GM23338 (cell line): Measurements from ENCODE around the gene ADCYAP1R1. TPM values are rescaled to one million over a fixed set of nuclear protein-coding genes. Genes with fewer than 3 reads are reported as not detected.

Experiments used
- ATAC-seq: fragments of 200-7000 bp; cut with Tn5 transposase; 3 replicates; pipeline ENCODE4 v1.9.1; 2020
- DNase-seq: peaks from one replicate; pipeline ENCODE4 v3.0.0-alpha.2; 2015; ENCODE audit warnings: low spot score
- H2AFZ ChIP-seq: fragments of 200-600 bp; sonication (generic); 2 replicates; pipeline ENCODE4 v1.8.0; 2016; ENCODE audit warnings: antibody characterized with exemption, mild to moderate bottlenecking, moderate library complexity
- H3F3A ChIP-seq: fragments of 200-600 bp; sonication (generic); replicated peaks from 2 replicates; pipeline ENCODE4 v1.8.0; 2017; ENCODE audit warnings: antibody characterized with exemption, mixed run types, low read depth
- H3K27ac ChIP-seq: fragments of 200-600 bp; sonication (generic); 2 replicates; pipeline ENCODE4 v1.6.1; 2016; ENCODE audit warnings: low read depth
- H3K27me3 ChIP-seq: fragments of 200-600 bp; sonication (generic); 2 replicates; pipeline ENCODE4 v1.8.0; 2016; ENCODE audit warnings: mild to moderate bottlenecking, mixed run types, moderate library complexity; ENCODE audit not compliant: insufficient read depth
- H3K36me3 ChIP-seq: fragments of 200-600 bp; sonication (generic); 2 replicates; pipeline ENCODE4 v1.8.0; 2016; ENCODE audit warnings: mild to moderate bottlenecking; ENCODE audit not compliant: insufficient read depth
- H3K4me1 ChIP-seq: fragments of 200-600 bp; sonication (generic); 2 replicates; pipeline ENCODE4 v1.8.0; 2016; ENCODE audit warnings: mild to moderate bottlenecking, moderate library complexity; ENCODE audit not compliant: insufficient read depth
- H3K4me2 ChIP-seq: fragments of 200-600 bp; sonication (generic); 2 replicates; pipeline ENCODE4 v1.7.1; 2017; ENCODE audit warnings: mixed run types
- H3K4me3 ChIP-seq: fragments of 200-600 bp; sonication (generic); 2 replicates; pipeline ENCODE4 v1.6.1; 2016; ENCODE audit warnings: mixed run types
- H3K79me2 ChIP-seq: fragments of 200-600 bp; sonication (generic); replicated peaks from 2 replicates; pipeline ENCODE4 v1.8.0; 2017; ENCODE audit warnings: mild to moderate bottlenecking; ENCODE audit not compliant: insufficient read depth
- H3K9me2 ChIP-seq: fragments of 200-600 bp; sonication (generic); 2 replicates; pipeline ENCODE4 v1.8.0; 2017; ENCODE audit not compliant: insufficient read depth
- H4K20me1 ChIP-seq: fragments of 200-600 bp; sonication (generic); replicated peaks from 2 replicates; pipeline ENCODE4 v1.8.0; 2017; ENCODE audit warnings: mild to moderate bottlenecking; ENCODE audit not compliant: insufficient read depth
- H3K27ac Mint-ChIP-seq: 2 replicates; pipeline ENCODE4 v1.8.0; 2020; ENCODE audit warnings: inconsistent platforms, mild to moderate bottlenecking, moderate library complexity, mixed read lengths
- H3K27me3 Mint-ChIP-seq: 3 replicates; pipeline ENCODE4 v1.8.0; 2022; ENCODE audit warnings: low read depth, mild to moderate bottlenecking, moderate library complexity, mixed read lengths, inconsistent platforms; ENCODE audit not compliant: insufficient read depth, poor library complexity
- H3K36me3 Mint-ChIP-seq: 3 replicates; pipeline ENCODE4 v1.8.0; 2021; ENCODE audit warnings: low read depth, mild to moderate bottlenecking, inconsistent platforms, moderate library complexity, mixed read lengths
- H3K4me1 Mint-ChIP-seq: 3 replicates; pipeline ENCODE4 v1.8.0; 2020; ENCODE audit warnings: mild to moderate bottlenecking, inconsistent platforms, mixed read lengths
- H3K4me3 Mint-ChIP-seq: 3 replicates; pipeline ENCODE4 v1.8.0; 2021; ENCODE audit warnings: moderate library complexity, mild to moderate bottlenecking, inconsistent platforms, mixed read lengths
- H3K9me3 Mint-ChIP-seq: 3 replicates; pipeline ENCODE4 v1.8.0; 2020; ENCODE audit warnings: moderate library complexity, mild to moderate bottlenecking, inconsistent platforms, mixed read lengths
- CREB1 ChIP-seq: fragments of 250-450 bp; sonication (Bioruptor Pico); IDR thresholded peaks from 2 replicates; pipeline ENCODE4 v1.5.0; 2020; ENCODE audit warnings: low read depth, mild to moderate bottlenecking, moderate library complexity
- NANOG ChIP-seq: IDR thresholded peaks from 2 replicates; pipeline ENCODE4 v1.6.1; 2016; ENCODE audit warnings: antibody characterized with exemption, borderline replicate concordance
- POLR2AphosphoS5 ChIP-seq: IDR thresholded peaks from 2 replicates; pipeline ENCODE4 v1.6.1; 2016; ENCODE audit warnings: antibody characterized with exemption, low read depth
- STAT1 ChIP-seq: IDR thresholded peaks from one replicate; pipeline ENCODE4 v1.6.1; 2016; ENCODE audit warnings: antibody characterized with exemption; ENCODE audit not compliant: unreplicated experiment
- ZNF114 ChIP-seq: fragments of 250-450 bp; sonication (Bioruptor Pico); IDR thresholded peaks from 2 replicates; pipeline ENCODE4 v1.5.0; 2020; ENCODE audit warnings: mild to moderate bottlenecking, moderate library complexity
- polyA plus RNA-seq: library from polyadenylated mRNA; unstranded; fragments of >200 nt; fragmentation: Nextera tagmentation; extraction: Ambion mirVana; gene quantifications from 2 replicates; pipeline ENCODE4 v1.2.1, GENCODE V29; 2016
- total RNA-seq: library from RNA; depleted of rRNA; stranded (reverse); fragments of >200 nt; shearing (Covaris generic); gene quantifications from 2 replicates; pipeline ENCODE4 v1.2.3, GENCODE V29; 2014
- TF ChIP-seq, protein P1 (sequence below): fragments of 250-450 bp; sonication (Bioruptor Pico); IDR thresholded peaks from 2 replicates; pipeline ENCODE4 v1.5.0; 2020; ENCODE audit warnings: mild to moderate bottlenecking, moderate library complexity

The ADCYAP1R1 gene
- total and polyA plus RNA-seq, 2 experiments from 2014 or later: 1.8 to 10.6 TPM

DNA sequence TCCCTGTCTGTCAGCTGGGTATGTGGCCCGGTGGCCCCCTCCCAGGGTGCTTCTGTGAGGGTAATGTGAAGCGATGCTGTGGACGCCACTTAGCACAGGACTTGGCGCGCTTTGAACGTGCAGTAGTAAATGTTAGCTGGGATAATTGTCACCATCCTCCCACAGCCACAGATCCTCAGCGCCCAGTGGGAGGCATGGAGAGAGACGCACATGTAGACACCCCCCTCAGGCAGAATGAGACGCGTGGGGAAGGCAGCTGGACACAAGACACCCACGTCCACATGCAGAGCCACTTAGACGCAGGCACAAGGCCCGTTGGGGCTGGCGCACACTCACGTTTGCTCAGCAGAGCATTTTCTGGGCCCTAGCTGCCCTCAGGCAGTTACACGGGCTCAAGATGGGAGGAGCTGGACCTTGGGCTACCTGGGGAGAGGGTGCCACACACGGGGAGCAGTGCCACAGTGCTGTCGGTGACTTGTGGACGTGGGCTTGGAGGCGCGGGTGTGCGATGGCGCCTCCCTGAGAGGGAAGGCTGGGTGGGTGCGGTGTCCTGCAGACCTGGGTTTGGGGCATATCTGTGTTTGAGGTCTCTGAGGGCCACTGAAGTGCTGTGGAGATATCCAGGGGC lies 26.4 kb downstream of the ADCYAP1R1 start:
- ATAC-seq (no peak), DNase-seq (no peak)
- no peak for TF ChIP-seq ZNF114 (CRISPR knock-in tag)
- TF ChIP-seq POLR2AphosphoS5: no peak
- no peak for TF ChIP-seq CREB1 (CRISPR knock-in tag)
- Mint-ChIP-seq H3K9me3 (no peaks in the 10 kb centered on the region), H3K4me1 (peaks cover 9% of the 10 kb centered on the region), H3K27me3 (peaks cover 11% of the 10 kb centered on the region), H3K4me3 (no peak overlapping the region), H3K36me3 (peaks cover 10% of the 10 kb centered on the region; the same call in 2 of the 3 replicates), H3K27ac (no peak overlapping the region)
- H3K27ac ChIP-seq: no peak overlapping the region
- H4K20me1 ChIP-seq: no peaks in the 10 kb centered on the region
- no peaks in the 10 kb centered on the region for H3K4me1 ChIP-seq
- no peaks in the 10 kb centered on the region for H3K36me3 ChIP-seq
- no peaks in the 10 kb centered on the region for H3K79me2 ChIP-seq
- H3K27me3 ChIP-seq: no peaks in the 10 kb centered on the region
- no peaks in the 10 kb centered on the region for H3K9me2 ChIP-seq
- H3F3A ChIP-seq: no peaks in the 10 kb centered on the region
- no peak overlapping the region for H3K4me2 ChIP-seq
- no peak overlapping the region for H2AFZ ChIP-seq
- H3K4me3 ChIP-seq: no peak overlapping the region

DNA sequence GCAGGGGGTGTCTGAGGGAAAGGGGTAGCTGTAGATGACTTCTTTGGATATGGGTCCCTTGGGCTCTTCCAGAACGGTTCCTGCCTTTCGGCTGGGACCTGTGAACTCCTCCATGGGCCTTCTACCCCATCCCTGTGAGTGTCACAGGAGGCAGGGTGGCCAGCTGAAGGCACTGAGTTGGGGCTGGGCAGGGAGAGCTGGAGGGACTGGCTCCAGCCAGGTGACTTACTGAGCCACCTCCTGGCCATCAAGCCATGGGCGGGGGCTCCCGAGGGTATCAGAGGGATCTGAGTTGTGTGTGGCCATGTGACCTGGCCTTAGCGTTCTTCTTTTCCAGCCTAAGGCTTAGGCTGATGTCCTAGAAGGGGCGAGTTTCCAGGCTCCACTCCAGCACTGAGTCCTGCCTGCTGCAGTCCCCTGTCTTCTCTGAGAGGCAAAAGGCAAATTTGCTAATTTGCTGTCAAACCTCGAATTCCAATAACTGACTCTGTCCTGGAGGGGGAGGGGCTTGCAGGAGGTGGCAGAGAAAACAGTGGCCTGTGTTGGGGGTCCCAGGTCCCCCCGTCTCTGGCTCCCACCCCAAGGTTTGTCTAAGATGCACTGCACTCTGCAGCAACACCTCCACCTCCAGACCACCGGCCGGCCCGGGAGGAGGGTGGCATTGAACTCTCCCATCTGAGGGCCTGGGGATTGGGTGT lies 27.2 kb downstream of the ADCYAP1R1 start:
- H3K27me3 Mint-ChIP-seq: peaks cover 8% of the 10 kb centered on the region
- H3K79me2 ChIP-seq: no peaks in the 10 kb centered on the region
- H3K27ac ChIP-seq: no peak overlapping the region
- no peak overlapping the region for H3K4me3 Mint-ChIP-seq
- DNase-seq (no peak), ATAC-seq (no peak)
- peak overlapping the region; percentile 44; the same call in 1 of the 2 replicates for H3K27ac Mint-ChIP-seq
- no peaks in the 10 kb centered on the region for H3K27me3 ChIP-seq
- no peaks in the 10 kb centered on the region for H3K4me1 ChIP-seq
- no peaks in the 10 kb centered on the region for H4K20me1 ChIP-seq
- H3K9me2 ChIP-seq: no peaks in the 10 kb centered on the region
- peaks cover 9% of the 10 kb centered on the region; the same call in 2 of the 3 replicates for H3K36me3 Mint-ChIP-seq
- H3K36me3 ChIP-seq: no peaks in the 10 kb centered on the region
- peaks cover 9% of the 10 kb centered on the region for H3K4me1 Mint-ChIP-seq
- H3K9me3 Mint-ChIP-seq: no peaks in the 10 kb centered on the region
- no peak overlapping the region for H3K4me2 ChIP-seq
- H3F3A ChIP-seq: no peaks in the 10 kb centered on the region
- no peak for TF ChIP-seq CREB1 (CRISPR knock-in tag)
- TF ChIP-seq NANOG: no peak
- H2AFZ ChIP-seq: no peak overlapping the region
- H3K4me3 ChIP-seq: no peak overlapping the region

DNA sequence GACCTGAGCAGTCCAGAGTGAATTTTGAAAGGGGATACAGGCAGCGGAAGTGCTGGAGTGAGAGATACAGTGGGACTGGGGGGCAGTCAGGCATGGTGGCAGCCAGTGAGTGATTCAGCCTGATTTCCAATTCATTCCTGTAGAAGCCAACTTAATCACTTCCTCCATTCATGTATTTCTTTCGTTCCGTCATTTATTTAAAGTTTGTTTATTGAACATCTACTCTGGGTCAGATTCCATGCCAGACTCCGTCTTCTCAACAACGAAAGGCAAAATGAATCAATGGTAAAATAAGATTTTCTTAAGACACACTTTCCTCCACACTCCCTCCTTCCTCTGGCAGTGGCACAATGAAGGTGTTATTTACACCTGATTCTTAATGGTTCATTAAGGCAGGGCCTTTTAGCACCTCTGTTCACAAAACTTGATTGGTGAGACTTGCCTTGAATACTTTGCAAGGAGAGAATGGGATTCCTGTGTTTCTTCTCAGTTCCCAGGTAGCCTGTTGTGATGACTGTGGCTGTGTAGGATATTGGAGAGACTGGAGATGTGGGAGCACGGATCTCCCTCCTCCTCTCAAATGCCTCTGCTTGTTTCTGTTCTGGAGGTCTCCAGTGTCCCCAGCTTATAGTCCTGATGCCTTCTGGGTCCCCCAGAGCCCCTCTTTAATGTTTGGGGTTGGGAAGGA lies 27.9 kb downstream of the ADCYAP1R1 start:
- Histone ChIP-seq H2AFZ (no peak overlapping the region), H3F3A (no peaks in the 10 kb centered on the region), H3K4me3 (no peak overlapping the region), H3K4me2 (no peak overlapping the region), H3K79me2 (no peaks in the 10 kb centered on the region), H3K9me2 (no peaks in the 10 kb centered on the region), H3K36me3 (no peaks in the 10 kb centered on the region), H4K20me1 (no peaks in the 10 kb centered on the region), H3K4me1 (no peaks in the 10 kb centered on the region), H3K27me3 (no peaks in the 10 kb centered on the region), H3K27ac (no peak overlapping the region)
- Mint-ChIP-seq H3K4me1 (peaks cover 9% of the 10 kb centered on the region), H3K27ac (peak overlapping the region; percentile 44; the same call in 1 of the 2 replicates), H3K27me3 (peaks cover 9% of the 10 kb centered on the region), H3K36me3 (peaks cover 9% of the 10 kb centered on the region; the same call in 2 of the 3 replicates), H3K9me3 (no peaks in the 10 kb centered on the region), H3K4me3 (no peak overlapping the region)
- no peak for ATAC-seq
- no peak for DNase-seq
- no peak for TF ChIP-seq STAT1
- TF ChIP-seq CREB1 (CRISPR knock-in tag): no peak
- TF ChIP-seq, protein P1, sequence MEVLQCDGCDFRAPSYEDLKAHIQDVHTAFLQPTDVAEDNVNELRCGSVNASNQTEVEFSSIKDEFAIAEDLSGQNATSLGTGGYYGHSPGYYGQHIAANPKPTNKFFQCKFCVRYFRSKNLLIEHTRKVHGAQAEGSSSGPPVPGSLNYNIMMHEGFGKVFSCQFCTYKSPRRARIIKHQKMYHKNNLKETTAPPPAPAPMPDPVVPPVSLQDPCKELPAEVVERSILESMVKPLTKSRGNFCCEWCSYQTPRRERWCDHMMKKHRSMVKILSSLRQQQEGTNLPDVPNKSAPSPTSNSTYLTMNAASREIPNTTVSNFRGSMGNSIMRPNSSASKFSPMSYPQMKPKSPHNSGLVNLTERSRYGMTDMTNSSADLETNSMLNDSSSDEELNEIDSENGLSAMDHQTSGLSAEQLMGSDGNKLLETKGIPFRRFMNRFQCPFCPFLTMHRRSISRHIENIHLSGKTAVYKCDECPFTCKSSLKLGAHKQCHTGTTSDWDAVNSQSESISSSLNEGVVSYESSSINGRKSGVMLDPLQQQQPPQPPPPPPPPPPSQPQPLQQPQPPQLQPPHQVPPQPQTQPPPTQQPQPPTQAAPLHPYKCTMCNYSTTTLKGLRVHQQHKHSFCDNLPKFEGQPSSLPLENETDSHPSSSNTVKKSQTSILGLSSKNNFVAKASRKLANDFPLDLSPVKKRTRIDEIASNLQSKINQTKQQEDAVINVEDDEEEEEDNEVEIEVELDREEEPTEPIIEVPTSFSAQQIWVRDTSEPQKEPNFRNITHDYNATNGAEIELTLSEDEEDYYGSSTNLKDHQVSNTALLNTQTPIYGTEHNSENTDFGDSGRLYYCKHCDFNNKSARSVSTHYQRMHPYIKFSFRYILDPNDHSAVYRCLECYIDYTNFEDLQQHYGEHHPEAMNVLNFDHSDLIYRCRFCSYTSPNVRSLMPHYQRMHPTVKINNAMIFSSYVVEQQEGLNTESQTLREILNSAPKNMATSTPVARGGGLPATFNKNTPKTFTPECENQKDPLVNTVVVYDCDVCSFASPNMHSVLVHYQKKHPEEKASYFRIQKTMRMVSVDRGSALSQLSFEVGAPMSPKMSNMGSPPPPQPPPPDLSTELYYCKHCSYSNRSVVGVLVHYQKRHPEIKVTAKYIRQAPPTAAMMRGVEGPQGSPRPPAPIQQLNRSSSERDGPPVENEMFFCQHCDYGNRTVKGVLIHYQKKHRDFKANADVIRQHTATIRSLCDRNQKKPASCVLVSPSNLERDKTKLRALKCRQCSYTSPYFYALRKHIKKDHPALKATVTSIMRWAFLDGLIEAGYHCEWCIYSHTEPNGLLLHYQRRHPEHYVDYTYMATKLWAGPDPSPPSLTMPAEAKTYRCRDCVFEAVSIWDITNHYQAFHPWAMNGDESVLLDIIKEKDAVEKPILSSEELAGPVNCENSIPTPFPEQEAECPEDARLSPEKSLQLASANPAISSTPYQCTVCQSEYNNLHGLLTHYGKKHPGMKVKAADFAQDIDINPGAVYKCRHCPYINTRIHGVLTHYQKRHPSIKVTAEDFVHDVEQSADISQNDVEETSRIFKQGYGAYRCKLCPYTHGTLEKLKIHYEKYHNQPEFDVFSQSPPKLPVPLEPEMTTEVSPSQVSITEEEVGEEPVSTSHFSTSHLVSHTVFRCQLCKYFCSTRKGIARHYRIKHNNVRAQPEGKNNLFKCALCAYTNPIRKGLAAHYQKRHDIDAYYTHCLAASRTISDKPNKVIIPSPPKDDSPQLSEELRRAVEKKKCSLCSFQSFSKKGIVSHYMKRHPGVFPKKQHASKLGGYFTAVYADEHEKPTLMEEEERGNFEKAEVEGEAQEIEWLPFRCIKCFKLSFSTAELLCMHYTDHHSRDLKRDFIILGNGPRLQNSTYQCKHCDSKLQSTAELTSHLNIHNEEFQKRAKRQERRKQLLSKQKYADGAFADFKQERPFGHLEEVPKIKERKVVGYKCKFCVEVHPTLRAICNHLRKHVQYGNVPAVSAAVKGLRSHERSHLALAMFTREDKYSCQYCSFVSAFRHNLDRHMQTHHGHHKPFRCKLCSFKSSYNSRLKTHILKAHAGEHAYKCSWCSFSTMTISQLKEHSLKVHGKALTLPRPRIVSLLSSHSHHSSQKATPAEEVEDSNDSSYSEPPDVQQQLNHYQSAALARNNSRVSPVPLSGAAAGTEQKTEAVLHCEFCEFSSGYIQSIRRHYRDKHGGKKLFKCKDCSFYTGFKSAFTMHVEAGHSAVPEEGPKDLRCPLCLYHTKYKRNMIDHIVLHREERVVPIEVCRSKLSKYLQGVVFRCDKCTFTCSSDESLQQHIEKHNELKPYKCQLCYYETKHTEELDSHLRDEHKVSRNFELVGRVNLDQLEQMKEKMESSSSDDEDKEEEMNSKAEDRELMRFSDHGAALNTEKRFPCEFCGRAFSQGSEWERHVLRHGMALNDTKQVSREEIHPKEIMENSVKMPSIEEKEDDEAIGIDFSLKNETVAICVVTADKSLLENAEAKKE (CRISPR knock-in tag): no peak
